ENCODE measurements around the gene HEATR3. TPM values are rescaled to one million over a fixed set of nuclear protein-coding genes. Genes with fewer than 3 reads are reported as not detected.

Gene HEATR3
- total and polyA plus RNA-seq, 2 of the 13 experiments (the other 11 are each of a cell fraction or from before 2014, with no cell fraction given), result 22.4 to 52.4 TPM

DNA sequence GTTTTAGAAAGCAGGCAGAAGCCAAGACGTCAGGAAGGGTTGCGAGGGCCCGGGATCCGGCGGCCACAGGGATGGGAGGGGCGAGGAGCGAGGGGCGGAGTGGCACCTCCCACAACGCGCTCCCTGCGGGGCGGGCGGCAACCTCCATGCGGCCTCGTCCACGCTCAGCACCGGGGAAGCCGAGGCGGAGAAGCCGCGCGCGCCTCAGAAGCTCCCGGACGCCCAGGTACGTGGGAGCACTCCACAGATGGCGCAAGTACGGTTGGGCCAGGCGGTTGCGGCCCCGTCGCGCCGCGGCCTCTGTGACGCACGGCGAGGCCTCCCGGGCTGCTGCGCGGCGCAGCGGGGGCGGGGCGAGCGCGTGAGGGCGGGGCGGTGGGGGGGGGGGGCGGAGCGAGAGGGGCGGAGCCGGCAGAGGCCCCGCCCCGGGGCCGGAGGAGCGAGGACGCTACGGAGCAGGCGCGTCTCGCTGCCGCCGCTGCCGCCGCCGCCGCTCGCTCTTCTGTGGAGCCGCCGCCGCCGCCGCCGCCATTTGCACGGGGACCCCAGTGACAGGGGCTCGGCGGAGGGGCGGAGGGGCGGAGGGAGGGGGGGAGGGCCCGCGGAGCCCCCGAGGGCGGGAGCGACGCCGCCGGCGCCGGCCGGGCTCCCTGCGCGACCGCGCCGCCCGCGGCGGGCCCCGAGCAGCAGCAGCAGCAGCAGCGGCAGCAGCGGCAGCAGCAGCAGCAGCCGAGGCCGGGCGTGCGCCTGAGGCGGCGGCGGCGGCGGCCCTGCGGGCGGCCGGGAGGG is 87.2 kb downstream of the HEATR3 start, which contains the start of gene TENT4B (continued):
- peak; percentile 77; the same call in 1 of the 2 replicates for TF ChIP-seq SALL2 (CRISPR knock-in tag; IDR thresholded peaks at IDR 0.05)
- no peak; the same call in 1 of the 2 replicates for TF ChIP-seq PRMT3 (CRISPR knock-in tag; IDR thresholded peaks at IDR 0.05; ENCODE audit: borderline replicate concordance, low read depth)
- TF ChIP-seq NPAS2 (CRISPR knock-in tag; IDR thresholded peaks at IDR 0.05; ENCODE audit: borderline replicate concordance), result no peak
- peak; percentile 59; the same call in 1 of the 2 replicates for TF ChIP-seq ZNF891 (CRISPR knock-in tag; IDR thresholded peaks at IDR 0.05)
- no peak for TF ChIP-seq RAD51 (IDR thresholded peaks at IDR 0.05; ENCODE audit: borderline replicate concordance)
- no peak for TF ChIP-seq ZNF260 (CRISPR knock-in tag; IDR thresholded peaks at IDR 0.05; ENCODE audit: borderline replicate concordance, low read depth)
- TF ChIP-seq TBL1XR1 (IDR thresholded peaks at IDR 0.05; ENCODE audit: borderline replicate concordance, low read length, partially characterized antibody), result no peak
- TF ChIP-seq DBP (CRISPR knock-in tag; IDR thresholded peaks at IDR 0.05; ENCODE audit: not compliant biosample characterization), result no peak
- TF ChIP-seq TFDP2 (CRISPR knock-in tag; IDR thresholded peaks at IDR 0.05), result peak; percentile 76
- TF ChIP-seq TGIF2 (CRISPR knock-in tag; IDR thresholded peaks at IDR 0.05), result peak; percentile 55; the same call in 1 of the 2 replicates
- no peak for TF ChIP-seq SETDB1 (CRISPR knock-in tag; IDR thresholded peaks at IDR 0.05; ENCODE audit: borderline replicate concordance)
- no peak for TF ChIP-seq SOX6 (IDR thresholded peaks at IDR 0.05)
- peak; percentile 72 for TF ChIP-seq SOX6 (CRISPR knock-in tag; IDR thresholded peaks at IDR 0.05)
- TF ChIP-seq HES4 (CRISPR knock-in tag; IDR thresholded peaks at IDR 0.05; ENCODE audit: borderline replicate concordance), result peak; percentile 91; the same call in 1 of the 2 replicates
- peak; percentile 40; the same call in 1 of the 2 replicates for TF ChIP-seq TMF1 (CRISPR knock-in tag; IDR thresholded peaks at IDR 0.05; ENCODE audit: low read depth)
- TF ChIP-seq ZKSCAN5 (CRISPR knock-in tag; IDR thresholded peaks at IDR 0.05), result no peak
- TF ChIP-seq ZFP82 (CRISPR knock-in tag; IDR thresholded peaks at IDR 0.05; ENCODE audit: borderline replicate concordance), result no peak; the same call in 1 of the 2 replicates
- peak; percentile 58; the same call in 1 of the 2 replicates for TF ChIP-seq ZNF609 (CRISPR knock-in tag; IDR thresholded peaks at IDR 0.05; ENCODE audit: borderline replicate concordance)
- TF ChIP-seq KAT8 (CRISPR knock-in tag; IDR thresholded peaks at IDR 0.05), result peak; percentile 59; the same call in 1 of the 2 replicates
- no peak for TF ChIP-seq ZBTB42 (CRISPR knock-in tag; IDR thresholded peaks at IDR 0.05)
- no peak for TF ChIP-seq ZNF549 (CRISPR knock-in tag; IDR thresholded peaks at IDR 0.05)

Data from HepG2 (cell line).